Measurements from ENCODE around the gene SLC22A8. TPM values are rescaled to one million over a fixed set of nuclear protein-coding genes. Genes with fewer than 3 reads are reported as not detected.

The SLC22A8 gene
- total RNA-seq, 4 donors from 2014 or later = not detected

DNA sequence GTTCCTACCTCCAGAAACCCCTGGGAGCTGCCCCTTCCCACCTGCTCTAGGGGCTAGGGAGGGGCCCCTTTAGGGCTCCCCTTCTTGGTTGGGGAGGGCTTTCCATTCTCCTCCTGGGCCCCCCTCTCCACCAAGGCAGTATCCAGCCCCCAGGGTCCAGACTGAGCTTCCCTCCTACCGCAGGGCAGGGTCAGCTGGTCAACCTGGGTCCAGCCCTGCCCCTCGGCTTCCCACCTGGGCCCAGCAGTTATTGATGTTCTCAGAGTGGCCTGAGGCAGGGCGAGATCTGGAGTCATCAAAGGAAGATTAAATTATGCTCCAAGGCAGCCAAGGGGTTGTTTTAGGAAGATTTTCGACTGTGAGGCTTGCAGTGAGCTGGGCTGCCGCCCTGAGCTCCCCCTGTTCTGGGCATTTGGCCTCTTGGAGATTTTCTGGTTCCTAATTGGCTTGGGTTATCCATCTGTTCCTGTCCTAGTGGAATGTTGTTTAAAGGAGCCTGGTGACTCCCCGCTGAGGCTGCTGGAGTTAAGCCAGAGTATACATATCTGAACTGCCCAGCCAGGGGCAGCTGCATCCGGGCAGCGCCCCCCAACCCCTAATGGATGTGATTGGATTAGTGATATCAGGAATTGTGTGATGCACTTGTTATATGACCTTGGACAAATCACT, 1.8 kb upstream of the SLC22A8 start:
- ATAC-seq = no peak
- H3K27me3 ChIP-seq = peaks cover 5% of the 10 kb centered on the region
- H3K4me1 ChIP-seq = peaks cover 0 to 17% (median 0%) of the 10 kb centered on the region in 3 donors
- no peaks in the 10 kb centered on the region for H3K36me3 ChIP-seq
- WGBS, 2 donors (ENCODE audit: low coverage in 1 of 2) = 3% methylated on average over 5 of the region's 8 CpGs; no CpG with 5 or more reads in 1 of the 2 donors
- peak overlapping the region in 1 of 4 donors; percentile 30 for H3K27ac ChIP-seq
- no peaks in the 10 kb centered on the region for H3K9me3 ChIP-seq
- no peak for TF ChIP-seq POLR2AphosphoS5 (IDR thresholded peaks at IDR 0.05)
- TF ChIP-seq EP300 (IDR thresholded peaks at IDR 0.05) = no peak
- no peak for TF ChIP-seq POLR2A (IDR thresholded peaks at IDR 0.05)
- TF ChIP-seq, protein P1, sequence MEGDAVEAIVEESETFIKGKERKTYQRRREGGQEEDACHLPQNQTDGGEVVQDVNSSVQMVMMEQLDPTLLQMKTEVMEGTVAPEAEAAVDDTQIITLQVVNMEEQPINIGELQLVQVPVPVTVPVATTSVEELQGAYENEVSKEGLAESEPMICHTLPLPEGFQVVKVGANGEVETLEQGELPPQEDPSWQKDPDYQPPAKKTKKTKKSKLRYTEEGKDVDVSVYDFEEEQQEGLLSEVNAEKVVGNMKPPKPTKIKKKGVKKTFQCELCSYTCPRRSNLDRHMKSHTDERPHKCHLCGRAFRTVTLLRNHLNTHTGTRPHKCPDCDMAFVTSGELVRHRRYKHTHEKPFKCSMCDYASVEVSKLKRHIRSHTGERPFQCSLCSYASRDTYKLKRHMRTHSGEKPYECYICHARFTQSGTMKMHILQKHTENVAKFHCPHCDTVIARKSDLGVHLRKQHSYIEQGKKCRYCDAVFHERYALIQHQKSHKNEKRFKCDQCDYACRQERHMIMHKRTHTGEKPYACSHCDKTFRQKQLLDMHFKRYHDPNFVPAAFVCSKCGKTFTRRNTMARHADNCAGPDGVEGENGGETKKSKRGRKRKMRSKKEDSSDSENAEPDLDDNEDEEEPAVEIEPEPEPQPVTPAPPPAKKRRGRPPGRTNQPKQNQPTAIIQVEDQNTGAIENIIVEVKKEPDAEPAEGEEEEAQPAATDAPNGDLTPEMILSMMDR (IDR thresholded peaks at IDR 0.05) = no peak
- H3K4me3 ChIP-seq = no peak overlapping the region

DNA sequence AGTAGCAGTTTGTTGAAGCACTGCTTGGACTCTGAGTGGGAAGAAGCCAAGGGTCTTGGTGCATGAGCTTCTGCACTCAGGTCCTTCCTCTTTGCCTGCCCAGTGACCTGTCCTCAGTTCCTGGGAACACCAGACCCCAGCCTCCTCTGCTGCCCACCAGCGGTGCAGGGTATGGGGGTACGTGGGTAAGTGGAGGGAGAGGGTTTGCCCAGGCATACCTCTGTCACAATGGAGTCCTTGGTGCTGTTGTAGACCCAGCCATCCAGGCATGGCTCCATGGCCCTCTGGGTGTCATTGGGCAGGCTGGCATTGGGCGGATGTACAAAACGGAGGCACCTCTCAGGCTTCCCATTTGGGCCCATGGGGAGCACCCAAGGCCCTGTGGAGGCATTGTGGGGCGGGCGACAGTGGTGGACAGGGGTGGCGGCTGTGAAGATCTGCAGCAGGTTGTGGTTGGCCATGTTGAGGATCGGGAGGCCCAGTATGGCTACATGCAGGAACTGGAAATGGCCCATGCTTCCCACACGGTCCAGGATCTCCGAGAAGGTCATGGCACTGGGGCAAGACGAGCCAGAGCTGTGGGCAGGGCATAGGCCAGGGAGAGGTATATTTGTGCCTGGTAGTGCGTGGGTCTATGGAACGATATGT, 1.1 kb downstream of the SLC22A8 start:
- Histone ChIP-seq H3K27me3 (peaks cover 5% of the 10 kb centered on the region), H3K9me3 (no peaks in the 10 kb centered on the region), H3K4me1 (peaks cover 0 to 18% (median 0%) of the 10 kb centered on the region in 3 donors), H3K4me3 (no peak overlapping the region), H3K36me3 (no peaks in the 10 kb centered on the region), H3K27ac (no peak overlapping the region)
- WGBS, 2 donors (ENCODE audit: low coverage in 1 of 2) = 80 to 100% methylated on average over 2 of the region's 13 CpGs
- no peak for ATAC-seq
- no peak for TF ChIP-seq POLR2AphosphoS5 (IDR thresholded peaks at IDR 0.05)
- TF ChIP-seq, protein P1 (IDR thresholded peaks at IDR 0.05) = no peak
- TF ChIP-seq EP300 (IDR thresholded peaks at IDR 0.05) = no peak
- TF ChIP-seq POLR2A (IDR thresholded peaks at IDR 0.05) = no peak

DNA sequence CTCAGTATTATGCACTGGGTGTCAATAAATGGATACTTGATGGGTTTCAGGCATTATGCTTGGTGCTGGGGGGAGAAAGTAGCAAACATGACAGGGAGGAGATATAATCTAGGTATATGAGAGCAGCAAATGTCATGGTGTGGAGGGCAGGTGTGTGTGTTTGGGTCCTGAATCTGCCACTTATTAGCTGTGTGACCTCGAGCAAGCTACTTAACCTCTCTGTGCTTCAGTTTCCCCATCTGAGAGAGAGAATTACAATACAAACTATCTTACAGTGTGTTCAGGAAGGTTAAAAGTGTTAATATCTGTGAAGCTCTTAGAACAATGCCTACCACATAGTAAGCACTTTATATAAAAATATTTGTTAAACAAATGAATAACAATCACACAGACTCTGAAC, 2.8 kb downstream of the SLC22A8 start:
- Histone ChIP-seq H3K9me3 (no peaks in the 10 kb centered on the region), H3K36me3 (no peaks in the 10 kb centered on the region), H3K4me1 (peaks cover 0 to 22% (median 0%) of the 10 kb centered on the region in 3 donors), H3K4me3 (no peak overlapping the region), H3K27ac (no peak overlapping the region), H3K27me3 (peaks cover 5% of the 10 kb centered on the region)
- TF ChIP-seq POLR2A (IDR thresholded peaks at IDR 0.05) (no peak), EP300 (IDR thresholded peaks at IDR 0.05) (no peak), POLR2AphosphoS5 (IDR thresholded peaks at IDR 0.05) (no peak)
- TF ChIP-seq, protein P1 (IDR thresholded peaks at IDR 0.05) = no peak
- no peak for ATAC-seq
- WGBS, 2 donors (ENCODE audit: low coverage in 1 of 2) = 89 to 92% methylated on average over 1 of the region's 1 CpG

DNA sequence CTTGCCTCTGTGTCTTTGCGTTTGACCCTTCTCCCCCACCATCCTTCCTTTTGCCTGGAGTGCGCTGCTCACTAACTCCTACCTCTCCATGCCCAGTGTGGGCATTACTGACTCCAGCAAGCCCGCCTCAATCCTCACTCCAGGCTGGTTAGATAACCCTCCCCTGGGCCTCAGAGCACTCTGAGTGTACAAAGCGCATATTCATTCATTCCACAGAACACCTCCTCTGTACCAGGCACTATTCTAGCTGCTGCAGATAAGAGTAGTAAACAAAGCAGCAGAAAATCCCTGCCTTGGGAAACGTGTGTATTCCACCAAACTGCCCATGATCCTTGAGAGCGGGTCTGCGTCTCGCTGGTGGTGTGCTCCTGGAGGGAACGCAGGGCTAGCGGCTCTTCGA, 3.2 kb downstream of the SLC22A8 start:
- no peak for ATAC-seq
- TF ChIP-seq EP300 (IDR thresholded peaks at IDR 0.05) (no peak), POLR2A (IDR thresholded peaks at IDR 0.05) (no peak), POLR2AphosphoS5 (IDR thresholded peaks at IDR 0.05) (no peak)
- TF ChIP-seq, protein P1 (IDR thresholded peaks at IDR 0.05) = no peak
- peaks cover 0 to 18% (median 0%) of the 10 kb centered on the region in 3 donors for H3K4me1 ChIP-seq
- 55 to 92% methylated on average over 8 of the region's 11 CpGs for WGBS, 2 donors (ENCODE audit: low coverage in 1 of 2)
- no peak overlapping the region for H3K4me3 ChIP-seq
- no peaks in the 10 kb centered on the region for H3K9me3 ChIP-seq
- H3K27me3 ChIP-seq = peaks cover 5% of the 10 kb centered on the region
- no peaks in the 10 kb centered on the region for H3K36me3 ChIP-seq
- H3K27ac ChIP-seq = no peak overlapping the region

Measured in gastroesophageal sphincter (tissue), 4 donors.